ENCODE data around the gene CXXC5.

GRCh38 chr5:139664086-139664693 lies 16.0 kb downstream of the CXXC5 start:
- TF ChIP-seq, protein P1, sequence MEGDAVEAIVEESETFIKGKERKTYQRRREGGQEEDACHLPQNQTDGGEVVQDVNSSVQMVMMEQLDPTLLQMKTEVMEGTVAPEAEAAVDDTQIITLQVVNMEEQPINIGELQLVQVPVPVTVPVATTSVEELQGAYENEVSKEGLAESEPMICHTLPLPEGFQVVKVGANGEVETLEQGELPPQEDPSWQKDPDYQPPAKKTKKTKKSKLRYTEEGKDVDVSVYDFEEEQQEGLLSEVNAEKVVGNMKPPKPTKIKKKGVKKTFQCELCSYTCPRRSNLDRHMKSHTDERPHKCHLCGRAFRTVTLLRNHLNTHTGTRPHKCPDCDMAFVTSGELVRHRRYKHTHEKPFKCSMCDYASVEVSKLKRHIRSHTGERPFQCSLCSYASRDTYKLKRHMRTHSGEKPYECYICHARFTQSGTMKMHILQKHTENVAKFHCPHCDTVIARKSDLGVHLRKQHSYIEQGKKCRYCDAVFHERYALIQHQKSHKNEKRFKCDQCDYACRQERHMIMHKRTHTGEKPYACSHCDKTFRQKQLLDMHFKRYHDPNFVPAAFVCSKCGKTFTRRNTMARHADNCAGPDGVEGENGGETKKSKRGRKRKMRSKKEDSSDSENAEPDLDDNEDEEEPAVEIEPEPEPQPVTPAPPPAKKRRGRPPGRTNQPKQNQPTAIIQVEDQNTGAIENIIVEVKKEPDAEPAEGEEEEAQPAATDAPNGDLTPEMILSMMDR (conservative IDR thresholded peaks at IDR 0.05; ENCODE audit: low read depth, low read length) = no peak
- TF ChIP-seq RCOR1 (IDR thresholded peaks at IDR 0.05; ENCODE audit: insufficient replicate concordance, low read length) = no peak
- no peak for TF ChIP-seq POLR2A (IDR thresholded peaks at IDR 0.05; ENCODE audit: low read depth, low read length)
- no peak for TF ChIP-seq SMC3 (IDR thresholded peaks at IDR 0.05; ENCODE audit: low read depth, low read length)
- no peak for TF ChIP-seq CHD1 (IDR thresholded peaks at IDR 0.05; ENCODE audit: low read depth, low read length)
- no peak for TF ChIP-seq RFX5 (IDR thresholded peaks at IDR 0.05; ENCODE audit: low read depth, low read length)
- no peak for TF ChIP-seq CEBPB (IDR thresholded peaks at IDR 0.05; ENCODE audit: low read depth, low read length)

Data from IMR-90 (cell line).